ENCODE measurements around the gene SERTAD2. TPM values are rescaled to one million over a fixed set of nuclear protein-coding genes. Genes with fewer than 3 reads are reported as not detected.
A peak's percentile ranks its signal among the peaks of the same experiment; 100 is the strongest.

The SERTAD2 gene
- total RNA-seq, 1 donor from 2014 or later: 12.8 TPM

- DNase-seq (no peak), ATAC-seq (ENCODE audit: poor library complexity) (no peak)
- intact Hi-C loops (cut with DNase I): no loop called here
Measured at GRCh38 chr2:64678771-64679590, 25.3 kb upstream of the SERTAD2 start.

GRCh38 chr2:64677530-64677929 lies 23.8 kb upstream of the SERTAD2 start:
- ATAC-seq (ENCODE audit: poor library complexity): no peak
- DNase-seq: no peak
- intact Hi-C loops (cut with DNase I): no loop called here

- no peak for ATAC-seq (ENCODE audit: poor library complexity)
- intact Hi-C loops (cut with DNase I): no loop called here
- no peak for DNase-seq
Measured at GRCh38 chr2:64675860-64676259, 22.1 kb upstream of the SERTAD2 start.

GRCh38 chr2:64672708-64673107 lies 19.0 kb upstream of the SERTAD2 start:
- no peak for DNase-seq
- ATAC-seq (ENCODE audit: poor library complexity): no peak
- intact Hi-C loops (cut with DNase I): no loop called here

GRCh38 chr2:64670047-64670446 lies 16.3 kb upstream of the SERTAD2 start:
- no peak for ATAC-seq (ENCODE audit: poor library complexity)
- intact Hi-C loops (cut with DNase I): no loop called here
- no peak for DNase-seq

GRCh38 chr2:64669288-64669687 lies 15.6 kb upstream of the SERTAD2 start:
- intact Hi-C loops (cut with DNase I): no loop called here
- DNase-seq (no peak), ATAC-seq (ENCODE audit: poor library complexity) (no peak)

- intact Hi-C loops (cut with DNase I): no loop called here
- no peak for DNase-seq
Measured at GRCh38 chr2:64668542-64668941, 14.8 kb upstream of the SERTAD2 start.

GRCh38 chr2:64667535-64667934 lies 13.8 kb upstream of the SERTAD2 start:
- ATAC-seq (ENCODE audit: poor library complexity) (no peak), DNase-seq (no peak)
- intact Hi-C loops (cut with DNase I): no loop called here

More at GRCh38 chr2:64668542-64668941, 14.8 kb upstream of the SERTAD2 start:
- ATAC-seq (ENCODE audit: poor library complexity): no peak

GRCh38 chr2:64666810-64667438 lies 13.2 kb upstream of the SERTAD2 start:
- no peak for DNase-seq
- no peak for ATAC-seq (ENCODE audit: poor library complexity)
- intact Hi-C loops (cut with DNase I): no loop called here

GRCh38 chr2:64665709-64666108 lies 12.0 kb upstream of the SERTAD2 start:
- ATAC-seq (ENCODE audit: poor library complexity): no peak
- no peak for DNase-seq
- intact Hi-C loops (cut with DNase I): no loop called here

GRCh38 chr2:64663402-64663801 lies 9.7 kb upstream of the SERTAD2 start:
- DNase-seq (no peak), ATAC-seq (ENCODE audit: poor library complexity) (no peak)
- intact Hi-C loops (cut with DNase I): no loop called here

GRCh38 chr2:64661741-64662169 lies 8.0 kb upstream of the SERTAD2 start:
- DNase-seq: no peak

GRCh38 chr2:64659252-64659651 lies 5.5 kb upstream of the SERTAD2 start:
- DNase-seq (no peak), ATAC-seq (ENCODE audit: poor library complexity) (no peak)
- intact Hi-C loops (cut with DNase I): no loop called here

More at GRCh38 chr2:64661741-64662169, 8.0 kb upstream of the SERTAD2 start:
- ATAC-seq (ENCODE audit: poor library complexity): no peak
- intact Hi-C loops (cut with DNase I): no loop called here

GRCh38 chr2:64658269-64658668 lies 4.6 kb upstream of the SERTAD2 start:
- ATAC-seq (ENCODE audit: poor library complexity) (no peak), DNase-seq (no peak)
- intact Hi-C loops (cut with DNase I): no loop called here

GRCh38 chr2:64657411-64657810 lies 3.7 kb upstream of the SERTAD2 start:
- no peak for ATAC-seq (ENCODE audit: poor library complexity)
- intact Hi-C loops (cut with DNase I): no loop called here
- DNase-seq: no peak

- intact Hi-C loops (cut with DNase I): no loop called here
- ATAC-seq (ENCODE audit: poor library complexity) (no peak), DNase-seq (no peak)
Measured at GRCh38 chr2:64656379-64656778, 2.7 kb upstream of the SERTAD2 start.

- intact Hi-C loops (cut with DNase I): no loop called here
- ATAC-seq (ENCODE audit: poor library complexity): no peak
- no peak for DNase-seq
Measured at GRCh38 chr2:64655873-64656272, 2.2 kb upstream of the SERTAD2 start.

- DNase-seq (no peak), ATAC-seq (ENCODE audit: poor library complexity) (no peak)
- intact Hi-C loops (cut with DNase I): no loop called here
Measured at GRCh38 chr2:64655018-64655664, 1.4 kb upstream of the SERTAD2 start.

GRCh38 chr2:64654063-64654811 lies 524 bp upstream of the SERTAD2 start:
- intact Hi-C loops (cut with DNase I): loop anchor here (5.0 kb wide), 2 partner anchors 98 to 113 kb away; no protein-coding TSS in a partner anchor
- ATAC-seq (ENCODE audit: poor library complexity) (peak; percentile 69), DNase-seq (peak; percentile 87)
